ENCODE data around the gene RRP15. TPM values are rescaled to one million over a fixed set of nuclear protein-coding genes. Genes with fewer than 3 reads are reported as not detected.

The RRP15 gene
- total RNA-seq, 4 donors from 2014 or later, result 13.1 to 27.4 (median 18.8) TPM

DNA sequence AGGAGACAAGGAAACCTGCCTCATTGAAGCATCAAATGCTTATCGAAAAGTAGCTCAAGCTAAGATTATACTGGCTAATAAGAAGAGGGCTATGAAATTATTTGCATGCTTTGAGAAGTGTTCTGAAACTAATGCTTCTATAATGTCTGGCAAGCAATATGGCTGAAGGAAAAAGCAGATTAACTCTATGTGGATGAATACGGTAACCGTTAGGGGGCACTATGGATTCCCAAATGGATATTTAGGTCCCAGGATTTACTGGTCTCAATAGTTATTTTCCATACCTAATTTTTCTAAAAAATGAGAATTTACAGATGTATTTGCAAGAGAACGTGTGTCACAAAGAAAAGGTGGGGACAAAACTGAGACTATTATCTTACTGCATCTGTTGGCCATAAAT is 34.6 kb upstream of the RRP15 start:
- intact Hi-C loops (cut with DNase I; ENCODE audit: low total_unique reads), result no loop called here
- TF ChIP-seq POLR2A (IDR thresholded peaks at IDR 0.05), result no peak
- TF ChIP-seq, protein P1, sequence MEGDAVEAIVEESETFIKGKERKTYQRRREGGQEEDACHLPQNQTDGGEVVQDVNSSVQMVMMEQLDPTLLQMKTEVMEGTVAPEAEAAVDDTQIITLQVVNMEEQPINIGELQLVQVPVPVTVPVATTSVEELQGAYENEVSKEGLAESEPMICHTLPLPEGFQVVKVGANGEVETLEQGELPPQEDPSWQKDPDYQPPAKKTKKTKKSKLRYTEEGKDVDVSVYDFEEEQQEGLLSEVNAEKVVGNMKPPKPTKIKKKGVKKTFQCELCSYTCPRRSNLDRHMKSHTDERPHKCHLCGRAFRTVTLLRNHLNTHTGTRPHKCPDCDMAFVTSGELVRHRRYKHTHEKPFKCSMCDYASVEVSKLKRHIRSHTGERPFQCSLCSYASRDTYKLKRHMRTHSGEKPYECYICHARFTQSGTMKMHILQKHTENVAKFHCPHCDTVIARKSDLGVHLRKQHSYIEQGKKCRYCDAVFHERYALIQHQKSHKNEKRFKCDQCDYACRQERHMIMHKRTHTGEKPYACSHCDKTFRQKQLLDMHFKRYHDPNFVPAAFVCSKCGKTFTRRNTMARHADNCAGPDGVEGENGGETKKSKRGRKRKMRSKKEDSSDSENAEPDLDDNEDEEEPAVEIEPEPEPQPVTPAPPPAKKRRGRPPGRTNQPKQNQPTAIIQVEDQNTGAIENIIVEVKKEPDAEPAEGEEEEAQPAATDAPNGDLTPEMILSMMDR (IDR thresholded peaks at IDR 0.05 in 4 of 5, conservative IDR thresholded peaks at IDR 0.05 in 1 of 5), result no peak
- ATAC-seq (no peak), DNase-seq (no peak)
- in situ Hi-C loops (cut with MboI; ENCODE audit: low sequenced_read_pairs in 4 of 4), result no loop called here
- Histone ChIP-seq H3K27me3 (no peaks in the 10 kb centered on the region), H3K9me3 (no peaks in the 10 kb centered on the region), H3K27ac (no peak overlapping the region), H3K4me1 (no peaks in the 10 kb centered on the region), H3K4me3 (no peak overlapping the region), H3K36me3 (no peaks in the 10 kb centered on the region)

DNA sequence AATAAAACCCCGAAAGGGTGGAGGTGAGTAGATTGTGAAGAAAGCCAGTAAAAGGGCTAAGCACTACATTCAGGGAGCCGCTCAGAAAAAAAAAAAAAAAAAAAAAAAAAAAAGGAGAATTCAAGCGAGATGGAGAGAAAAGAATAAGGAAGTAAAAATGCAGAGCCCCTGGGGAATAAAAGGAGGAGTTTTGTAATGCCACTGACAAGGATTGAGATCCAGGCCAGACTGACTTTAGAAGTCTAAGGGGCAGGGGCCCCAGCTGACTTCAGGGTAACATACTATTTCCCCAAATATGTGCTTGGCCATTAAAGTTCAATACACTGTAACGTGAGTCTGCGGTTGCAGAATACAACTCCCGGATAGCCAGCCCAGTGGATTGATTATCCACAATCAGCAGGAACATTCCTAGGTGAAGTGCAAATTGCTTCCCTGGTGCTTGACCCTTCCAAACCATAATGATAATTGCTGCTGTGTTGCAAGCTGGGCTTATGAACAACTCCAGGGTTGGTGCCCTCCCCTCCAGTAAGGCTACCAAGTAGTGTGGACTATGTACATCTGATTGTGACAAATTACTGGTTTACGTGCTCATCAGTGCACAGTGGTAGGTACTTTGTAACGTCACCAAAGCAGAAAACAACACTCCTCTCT is 30.7 kb upstream of the RRP15 start:
- in situ Hi-C loops (cut with MboI; ENCODE audit: low sequenced_read_pairs in 4 of 4), result no loop called here
- intact Hi-C loops (cut with DNase I; ENCODE audit: low total_unique reads), result no loop called here
- ATAC-seq, result no peak

DNA sequence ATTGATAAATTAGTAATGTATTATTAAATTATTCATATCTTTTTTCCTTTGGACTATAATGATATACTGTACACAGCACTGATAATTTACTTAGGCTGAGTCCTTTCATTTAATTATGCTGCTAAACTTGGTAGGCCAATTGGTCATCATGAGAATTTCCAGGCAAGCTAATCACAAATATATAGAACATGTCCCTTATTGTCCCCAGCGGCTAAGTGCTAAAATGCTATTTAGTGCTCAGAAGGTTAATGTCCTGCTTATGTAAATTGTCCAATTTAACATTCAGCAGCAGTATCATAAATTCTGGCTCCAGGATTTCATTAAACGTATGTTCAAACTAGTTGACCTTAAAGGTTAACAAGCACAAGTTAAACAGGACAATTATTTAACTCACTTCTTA is 30.0 kb upstream of the RRP15 start:
- H3K27me3 ChIP-seq, result no peaks in the 10 kb centered on the region
- intact Hi-C loops (cut with DNase I; ENCODE audit: low total_unique reads) (no loop called here), in situ Hi-C loops (cut with MboI; ENCODE audit: low sequenced_read_pairs in 4 of 4) (no loop called here)
- no peaks in the 10 kb centered on the region for H3K36me3 ChIP-seq
- DNase-seq (no peak), ATAC-seq (no peak)
- no peaks in the 10 kb centered on the region for H3K9me3 ChIP-seq
- TF ChIP-seq, protein P1 (IDR thresholded peaks at IDR 0.05 in 4 of 5, conservative IDR thresholded peaks at IDR 0.05 in 1 of 5), result no peak
- TF ChIP-seq POLR2A (IDR thresholded peaks at IDR 0.05), result no peak
- H3K27ac ChIP-seq, result no peak overlapping the region
- H3K4me1 ChIP-seq, result no peaks in the 10 kb centered on the region
- no peak overlapping the region for H3K4me3 ChIP-seq

More for the DNA sequence above, 30.7 kb upstream of the RRP15 start:
- no peak for DNase-seq
- Histone ChIP-seq H3K9me3 (no peaks in the 10 kb centered on the region), H3K27me3 (no peaks in the 10 kb centered on the region), H3K27ac (no peak overlapping the region), H3K4me1 (no peaks in the 10 kb centered on the region), H3K4me3 (no peak overlapping the region), H3K36me3 (no peaks in the 10 kb centered on the region)
- TF ChIP-seq, protein P1 (IDR thresholded peaks at IDR 0.05 in 4 of 5, conservative IDR thresholded peaks at IDR 0.05 in 1 of 5), result no peak

DNA sequence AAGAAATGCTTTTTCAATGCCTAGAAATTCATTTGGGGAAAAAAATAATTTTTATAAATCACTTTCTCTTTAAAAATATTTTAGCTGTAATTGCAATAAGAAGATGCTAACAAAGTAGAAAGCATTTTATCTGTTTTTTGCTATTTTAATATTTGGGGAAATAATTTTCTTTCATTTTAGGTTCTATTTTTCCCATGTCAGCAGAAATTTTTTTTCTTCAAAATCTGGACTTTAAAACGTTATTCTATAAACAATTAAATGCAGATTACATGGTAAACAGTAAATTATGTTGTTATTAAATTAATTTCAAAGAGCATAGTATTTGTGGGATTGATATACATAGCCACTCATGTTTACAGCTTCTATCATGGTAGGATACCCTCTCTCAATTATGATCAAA is 27.7 kb upstream of the RRP15 start:
- intact Hi-C loops (cut with DNase I; ENCODE audit: low total_unique reads) (no loop called here), in situ Hi-C loops (cut with MboI; ENCODE audit: low sequenced_read_pairs in 4 of 4) (no loop called here)
- Histone ChIP-seq H3K9me3 (no peaks in the 10 kb centered on the region), H3K36me3 (no peaks in the 10 kb centered on the region), H3K4me1 (no peaks in the 10 kb centered on the region), H3K4me3 (no peak overlapping the region), H3K27me3 (no peaks in the 10 kb centered on the region), H3K27ac (no peak overlapping the region)
- TF ChIP-seq, protein P1 (IDR thresholded peaks at IDR 0.05 in 4 of 5, conservative IDR thresholded peaks at IDR 0.05 in 1 of 5), result no peak
- no peak for TF ChIP-seq POLR2A (IDR thresholded peaks at IDR 0.05)
- no peak for ATAC-seq
- DNase-seq, result no peak

DNA sequence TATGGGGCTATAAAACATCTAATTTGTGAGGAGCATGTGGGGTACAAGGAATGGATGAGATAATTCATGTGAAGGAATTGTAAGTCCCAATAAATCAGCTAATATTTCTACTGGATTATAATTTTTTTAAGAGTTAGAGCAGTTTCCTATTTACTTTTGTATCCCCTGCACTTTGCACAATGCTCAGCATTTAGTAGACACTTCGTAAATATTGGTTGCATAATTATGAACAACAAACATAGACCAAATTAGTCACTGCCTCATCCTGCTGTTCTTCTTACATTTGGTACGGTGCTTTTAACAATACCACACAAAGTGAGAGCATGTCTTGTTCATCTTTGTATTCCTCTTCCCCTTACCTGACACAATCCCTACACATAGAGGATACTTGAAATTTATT is 27.1 kb upstream of the RRP15 start:
- no peak overlapping the region for H3K27ac ChIP-seq
- no peak for DNase-seq
- in situ Hi-C loops (cut with MboI; ENCODE audit: low sequenced_read_pairs in 4 of 4), result no loop called here
- no peaks in the 10 kb centered on the region for H3K4me1 ChIP-seq
- no peaks in the 10 kb centered on the region for H3K36me3 ChIP-seq
- no peak for TF ChIP-seq POLR2A (IDR thresholded peaks at IDR 0.05)
- TF ChIP-seq, protein P1 (IDR thresholded peaks at IDR 0.05 in 4 of 5, conservative IDR thresholded peaks at IDR 0.05 in 1 of 5), result no peak
- H3K27me3 ChIP-seq, result no peaks in the 10 kb centered on the region
- no peak for ATAC-seq
- H3K4me3 ChIP-seq, result no peak overlapping the region
- intact Hi-C loops (cut with DNase I; ENCODE audit: low total_unique reads), result no loop called here
- no peaks in the 10 kb centered on the region for H3K9me3 ChIP-seq

All from gastrocnemius medialis (tissue), 4 donors.